Pons (tissue), 1 donor: ENCODE measurements around the gene SMAD6.
"Not testable (repeated sequence)": the region's sequence is repeated elsewhere in the genome, so short reads cannot be mapped to it uniquely, and the experiment has no call there.

ENCODE experiments used
- DNase-seq: peaks from one replicate; pipeline ENCODE4 v3.0.0-alpha.2; 2016; ENCODE audit warnings: low spot score

SMAD6 gene

DNA sequence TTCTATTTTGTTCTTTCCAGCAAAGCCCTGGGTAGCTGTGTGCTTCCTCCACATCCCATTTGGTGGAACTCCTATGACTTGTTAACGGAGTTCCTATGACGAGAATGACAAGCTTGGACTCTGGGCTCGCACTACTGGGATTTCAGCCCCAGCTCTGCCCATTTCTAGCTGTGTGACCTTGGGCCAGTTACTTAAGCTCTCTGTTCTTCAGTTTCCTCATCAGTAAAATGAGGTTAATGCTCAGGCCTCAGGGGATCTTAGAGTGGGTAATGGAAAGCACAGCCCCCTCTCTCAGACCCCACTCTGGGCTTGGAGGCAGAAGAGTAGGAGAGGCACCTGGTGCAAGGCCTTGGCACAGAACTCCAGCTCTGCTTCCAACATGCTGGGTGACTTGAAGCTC lies 123.1 kb downstream of the SMAD6 start:
- DNase-seq: no peak

DNA sequence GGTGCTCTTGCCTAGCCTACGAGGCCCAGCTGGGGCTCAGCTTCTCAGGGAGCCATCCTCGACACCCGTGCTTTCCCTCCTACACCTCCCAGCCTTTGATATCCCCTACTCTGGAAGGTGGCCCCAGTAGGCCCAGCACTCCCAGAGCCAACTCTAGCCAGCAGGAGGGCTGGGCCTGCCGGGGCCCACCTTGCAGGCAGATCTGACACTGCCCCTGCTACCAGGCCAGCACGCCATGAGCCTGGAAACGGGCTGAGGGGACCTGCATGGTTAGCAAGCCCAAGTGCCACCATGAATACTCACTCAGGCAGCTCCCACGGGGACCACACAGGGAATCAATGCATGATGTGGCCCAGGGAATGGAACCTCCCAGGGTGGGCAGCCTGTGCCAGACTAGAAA lies 123.7 kb downstream of the SMAD6 start:
- DNase-seq: no peak

DNA sequence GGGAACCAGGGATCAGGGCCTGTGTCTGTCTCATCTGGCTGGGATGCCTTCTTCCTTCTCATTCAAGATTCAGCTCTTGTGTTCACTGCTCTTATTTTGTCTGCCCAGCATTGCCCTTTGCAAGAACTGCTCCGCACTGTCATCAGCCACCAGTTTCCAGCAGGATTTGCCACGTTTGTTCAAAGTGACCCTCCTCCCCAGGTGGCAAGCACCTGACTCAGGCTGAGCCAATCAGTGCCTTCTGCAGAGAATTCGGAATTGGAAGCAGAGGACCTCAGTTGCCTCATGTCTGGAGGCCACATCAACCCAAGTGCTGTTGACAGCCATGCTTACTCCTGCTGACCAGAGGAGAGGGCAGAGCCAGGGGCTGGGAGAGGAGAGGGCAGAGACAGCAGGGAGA lies 124.5 kb downstream of the SMAD6 start:
- DNase-seq: no peak

DNA sequence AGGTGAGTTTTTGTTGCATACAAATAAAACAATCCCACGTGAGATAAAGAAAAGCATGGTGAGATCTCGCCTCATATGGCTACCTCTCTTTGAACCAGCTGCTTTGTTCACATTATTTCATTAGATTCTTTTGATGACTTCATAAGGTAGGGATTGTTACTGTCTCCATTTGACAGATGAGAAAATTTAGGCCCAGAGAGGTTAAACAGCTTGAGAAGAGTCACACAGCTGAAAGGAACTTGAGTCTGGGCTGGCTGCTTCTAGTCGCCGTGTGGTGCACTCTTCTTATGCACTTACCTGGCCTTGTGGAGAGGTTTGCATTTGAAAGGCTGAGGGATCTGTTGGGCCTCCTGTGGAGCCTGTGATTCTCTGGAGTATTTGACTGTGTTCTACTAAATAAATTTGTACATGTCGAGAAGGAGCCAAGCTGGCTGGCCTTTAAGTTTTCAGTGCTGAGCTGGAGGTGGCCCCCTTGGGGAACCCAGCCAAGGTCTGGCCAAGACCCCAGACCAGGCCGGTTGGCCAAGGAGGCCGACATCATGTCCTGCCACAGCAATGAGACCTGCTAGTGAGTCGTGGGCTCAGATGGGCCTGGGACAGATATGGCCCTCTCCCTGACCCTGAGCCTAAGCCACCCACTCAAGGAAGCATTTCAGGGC lies 125.1 kb downstream of the SMAD6 start:
- no peak for DNase-seq

DNA sequence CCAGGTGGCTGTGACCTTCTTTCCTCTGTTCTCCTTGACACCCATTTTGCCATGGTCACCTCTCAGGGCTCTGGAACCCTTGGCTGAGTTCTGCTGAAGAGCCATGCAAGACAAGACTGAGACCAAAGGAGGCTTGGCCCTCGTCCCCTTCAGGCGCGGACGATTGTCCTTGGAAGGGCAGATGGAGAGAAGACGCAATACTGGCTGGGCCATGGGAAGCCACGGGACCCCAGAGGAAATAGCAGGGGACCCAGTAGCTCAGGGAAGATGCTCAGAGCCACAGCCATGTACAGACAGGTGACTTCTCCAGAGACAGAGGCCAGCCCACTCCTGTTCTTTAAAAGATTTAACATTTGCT lies 125.6 kb downstream of the SMAD6 start:
- DNase-seq: no peak

DNA sequence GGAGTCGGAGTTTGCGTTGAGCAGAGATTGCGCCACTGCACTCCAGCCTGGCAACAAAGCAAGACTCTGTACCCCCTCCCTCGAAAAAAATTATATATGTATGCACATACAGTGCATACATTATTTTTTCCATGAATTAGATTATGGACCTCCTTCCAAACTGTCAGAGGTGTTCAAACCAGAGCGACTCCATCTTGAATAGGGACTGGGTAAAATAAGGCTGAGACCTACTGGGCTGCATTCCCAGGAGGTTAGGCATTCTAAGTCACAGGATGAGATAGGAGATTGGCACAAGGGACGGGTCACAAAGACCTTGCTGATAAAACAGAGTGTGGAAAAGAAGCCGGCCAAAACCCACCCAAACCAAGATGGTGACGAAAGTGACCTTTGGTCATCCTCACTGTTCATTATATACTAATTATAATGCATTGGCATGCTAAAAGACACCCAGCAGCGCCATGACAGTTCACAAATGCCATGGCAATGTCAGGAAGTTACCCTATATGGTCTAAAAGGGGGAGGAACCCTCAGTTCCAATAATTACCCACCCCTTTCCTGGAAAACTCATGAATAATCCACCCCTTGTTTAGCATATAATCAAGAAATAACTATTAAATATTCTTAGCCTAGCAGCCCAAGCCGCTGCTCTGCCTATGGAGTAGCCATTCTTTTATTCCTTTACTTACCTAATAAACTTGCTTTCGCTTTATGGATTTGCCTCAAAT lies 126.9 kb downstream of the SMAD6 start:
- DNase-seq: not testable (repeated sequence)

DNA sequence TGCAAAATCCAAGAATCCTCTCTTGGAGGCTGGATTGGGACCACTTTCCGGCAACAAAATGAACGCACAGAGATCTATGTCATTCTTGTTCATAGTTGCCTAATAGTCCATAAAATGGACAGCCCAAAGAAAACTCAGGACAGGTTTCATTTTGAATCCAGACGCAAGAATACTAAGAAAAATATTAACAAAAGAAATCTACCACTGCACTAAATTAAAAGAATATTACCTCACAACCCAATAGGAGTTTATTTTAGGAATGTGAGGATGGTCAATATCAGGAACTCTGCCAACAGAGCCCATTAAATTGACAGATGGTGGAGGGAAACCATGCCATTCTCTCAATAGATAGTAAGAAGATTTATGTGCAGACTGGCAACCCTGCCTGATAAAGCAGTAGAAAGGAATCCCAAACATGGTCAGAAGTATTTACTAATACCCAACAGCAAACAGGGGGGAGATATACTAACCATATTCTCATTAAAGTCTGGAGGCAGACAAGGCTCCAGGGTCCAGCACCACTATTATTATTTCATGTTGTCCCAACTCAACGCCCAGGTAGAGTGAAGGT lies 127.6 kb downstream of the SMAD6 start:
- DNase-seq: no peak

DNA sequence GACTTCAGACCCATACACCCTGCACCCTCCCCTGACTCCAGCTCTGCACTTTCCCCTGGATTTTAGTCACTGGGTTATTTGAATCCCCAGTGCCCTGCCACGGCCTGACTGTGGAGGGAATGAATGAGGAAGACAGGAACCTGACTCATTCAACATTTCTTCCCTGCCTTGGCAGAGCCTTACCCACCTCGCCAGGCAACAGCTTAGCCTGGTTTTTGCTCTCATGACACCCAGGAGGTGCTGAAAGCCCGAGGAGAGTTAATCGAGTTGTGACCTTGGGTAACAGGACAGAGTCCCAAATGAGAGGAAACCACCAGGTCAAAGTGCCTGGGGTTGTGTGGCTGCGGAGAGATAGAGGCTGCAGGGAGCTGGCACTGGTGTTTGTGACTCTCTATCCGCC lies 128.3 kb downstream of the SMAD6 start:
- DNase-seq: no peak

DNA sequence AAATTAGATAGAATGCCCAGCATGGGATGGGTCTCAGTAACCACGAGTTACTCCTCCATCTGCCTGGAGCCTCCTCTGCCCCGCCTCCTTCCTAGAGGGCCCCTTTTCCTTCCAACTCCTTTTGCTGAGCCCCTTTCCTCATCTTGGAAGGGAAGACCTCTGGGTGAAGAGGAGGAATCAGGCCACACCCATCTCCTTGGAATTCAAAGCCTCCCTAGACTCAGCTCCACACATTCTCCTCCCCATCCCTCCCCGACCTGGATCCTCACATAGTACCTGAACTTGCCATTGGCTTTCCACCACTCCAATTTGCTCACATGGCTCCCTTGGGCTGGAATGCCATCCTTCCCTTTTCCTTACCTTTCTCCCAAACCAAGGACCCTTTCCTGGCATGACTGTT lies 128.8 kb downstream of the SMAD6 start:
- no peak for DNase-seq

DNA sequence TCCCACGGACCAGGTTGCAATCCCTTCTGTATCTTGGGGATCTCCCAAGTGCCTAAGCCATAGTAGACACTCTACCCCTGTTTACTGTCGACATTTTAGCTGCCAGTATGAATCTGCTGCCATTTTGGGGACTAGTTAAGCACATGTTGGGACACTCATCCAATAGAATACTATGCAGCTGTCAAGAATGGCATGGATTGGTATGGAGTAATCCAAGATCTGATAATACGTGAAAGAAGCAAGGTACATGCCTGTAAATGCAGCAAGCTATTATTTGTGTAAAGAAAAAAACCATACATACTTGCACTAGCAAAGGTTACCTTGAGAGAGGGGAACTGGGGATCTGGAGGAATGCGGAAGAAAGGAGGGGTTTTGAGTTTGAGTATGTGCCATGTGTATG lies 129.3 kb downstream of the SMAD6 start:
- DNase-seq: no peak

DNA sequence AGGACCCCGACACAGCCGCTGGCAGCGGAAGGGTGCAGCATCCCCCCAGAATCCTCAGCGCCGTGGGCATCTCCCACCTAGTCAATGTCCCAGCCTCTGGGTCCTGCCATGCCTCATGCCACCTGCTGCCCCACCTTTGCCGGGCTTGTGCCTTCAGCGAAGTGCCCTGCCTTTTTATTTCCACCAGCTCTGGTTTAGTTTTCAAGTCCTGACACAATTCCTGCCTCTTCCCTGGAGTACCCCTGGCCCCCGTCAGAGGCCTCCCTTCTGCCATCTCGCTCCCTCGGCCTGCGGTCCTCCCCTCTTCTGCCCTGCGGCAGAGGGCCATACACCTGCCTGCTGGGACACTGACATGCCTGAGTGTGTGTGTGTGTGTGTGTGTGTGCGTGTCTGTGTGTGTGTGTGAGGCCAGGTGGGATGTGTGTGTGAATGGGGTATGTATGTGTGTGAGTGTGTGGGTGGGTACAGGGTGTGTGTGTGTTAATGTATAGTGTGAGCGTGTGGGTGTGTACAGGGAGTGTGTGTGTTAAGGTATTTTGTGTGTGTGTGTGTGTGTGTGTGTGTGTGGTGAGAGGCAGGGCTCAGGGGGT lies 129.9 kb downstream of the SMAD6 start:
- no peak for DNase-seq
